HCT116 (cell line): ENCODE measurements around the gene ZNF625. TPM values are rescaled to one million over a fixed set of nuclear protein-coding genes. Genes with fewer than 3 reads are reported as not detected.

Experiments
- ATAC-seq: fragments of 200-7000 bp; cut with Tn5 transposase; 2 replicates; pipeline ENCODE4 v1.9.1; 2020; ENCODE audit warnings: mild to moderate bottlenecking, moderate library complexity
- BruUV-seq: library from RNA; stranded (reverse); fragments of 400-500 nt; replicated peaks from 2 replicates; lab custom pipeline; 2021; lab: Mats Ljungman, UMichigan
- CTCF ChIA-PET: fragments of 300-600 bp; sonication (Branson Sonifier 250); formaldehyde crosslinking; loops from one replicate; lab custom pipeline; 2021; ENCODE audit warnings: antibody characterized with exemption; lab: Charles Lee
- POLR2A ChIA-PET: fragments of 300-600, 350-600 bp; sonication (Branson Sonifier 250); formaldehyde crosslinking; loops from one replicate; lab custom pipeline; 2021; ENCODE audit warnings: antibody characterized with exemption; lab: Charles Lee
- RAD21 ChIA-PET, 2 experiments: fragments of 300-600 bp; sonication (Branson Sonifier 250); formaldehyde crosslinking; loops; one replicate each; lab custom pipeline; 2023; ENCODE audit warnings: low total read pairs in 2 of 2; ENCODE audit not compliant: uncharacterized antibody in 2 of 2, unreplicated experiment in 2 of 2, low non-redundant PET in 1 of 2; lab: Charles Lee
- DNase-seq: peaks from one replicate; pipeline ENCODE4 v3.0.0-alpha.2; 2010; ENCODE audit warnings: low read depth, low spot score
- H2AFZ ChIP-seq: fragments of 200-600 bp; shearing (Covaris generic), sonication (generic); 2 replicates; pipeline ENCODE4 v1.6.1; 2017; ENCODE audit warnings: low read depth, mixed run types, mixed read lengths, antibody characterized with exemption, low read length; ENCODE audit not compliant: poor library complexity, severe bottlenecking
- H3K27ac ChIP-seq: 2 replicates; pipeline ENCODE4 v1.5.1; 2012; ENCODE audit warnings: low read depth, low read length
- H3K27me3 ChIP-seq: fragments of 200-600 bp; sonication (generic); 2 replicates; pipeline ENCODE4 v1.6.1; 2016; ENCODE audit warnings: mixed run types, low read length, mixed read lengths; ENCODE audit not compliant: insufficient read depth
- H3K36me3 ChIP-seq, 2 experiments: fragments of 200-500 bp in 1 of 2; fragments of 200-600 bp in 1 of 2; sonication (Bioruptor generic) in 1 of 2; sonication (generic) in 1 of 2; 2 replicates each; pipeline versions ENCODE4 v1.5.1 to v1.6.1; 2014 to 2016; ENCODE audit warnings: low read length in 2 of 2, inconsistent platforms in 1 of 2, mixed read lengths in 1 of 2, mixed run types in 1 of 2; ENCODE audit not compliant: insufficient read depth in 2 of 2, control insufficient read depth in 1 of 2
- H3K4me1 ChIP-seq, 2 experiments: fragments of 200-600 bp in 1 of 2; sonication (generic) in 1 of 2; 2 replicates each; pipeline versions ENCODE4 v1.5.1 to v1.6.1; 2012 to 2017; ENCODE audit warnings: low read length in 2 of 2, inconsistent platforms in 1 of 2, mild to moderate bottlenecking in 1 of 2, mixed read lengths in 1 of 2, mixed run types in 1 of 2, moderate library complexity in 1 of 2; ENCODE audit not compliant: insufficient read depth in 2 of 2, control insufficient read depth in 1 of 2
- H3K4me2 ChIP-seq: fragments of 200-600 bp; sonication (generic); 2 replicates; pipeline ENCODE4 v1.6.1; 2017; ENCODE audit warnings: mixed run types, low read length, mixed read lengths
- H3K4me3 ChIP-seq, 2 experiments: fragments of 200-600 bp in 1 of 2; sonication (generic) in 1 of 2; replicated peaks in 1 of 2; 2 replicates each; pipeline ENCODE4 v1.5.1; 2011 to 2016; ENCODE audit warnings: low read length in 2 of 2, control low read depth in 1 of 2, low read depth in 1 of 2, mild to moderate bottlenecking in 1 of 2, mixed read lengths in 1 of 2, mixed run types in 1 of 2
- H3K79me2 ChIP-seq: fragments of 200-600 bp; sonication (generic); 2 replicates; pipeline ENCODE4 v1.6.1; 2017; ENCODE audit warnings: mild to moderate bottlenecking, mixed run types, low read length, moderate library complexity, mixed read lengths; ENCODE audit not compliant: insufficient read depth
- H3K9ac ChIP-seq: fragments of 200-600 bp; sonication (generic); 2 replicates; pipeline ENCODE4 v1.6.1; 2016; ENCODE audit warnings: low read length, mixed read lengths
- H3K9me2 ChIP-seq: fragments of 200-600 bp; sonication (generic), shearing (Covaris generic); 2 replicates; pipeline ENCODE4 v1.6.1; 2017; ENCODE audit warnings: mixed run types, mild to moderate bottlenecking, moderate library complexity; ENCODE audit not compliant: insufficient read depth
- H3K9me3 ChIP-seq, 2 experiments: fragments of 200-500 bp in 1 of 2; fragments of 200-600 bp in 1 of 2; sonication (Bioruptor generic) in 1 of 2; sonication (generic) in 1 of 2; 2 replicates each; pipeline ENCODE4 v1.6.1; 2014 to 2017; ENCODE audit warnings: low read length in 2 of 2, mixed read lengths in 2 of 2, inconsistent platforms in 1 of 2, low read depth in 1 of 2, mild to moderate bottlenecking in 1 of 2, mixed run types in 1 of 2, moderate library complexity in 1 of 2; ENCODE audit not compliant: control insufficient read depth in 1 of 2, insufficient read depth in 1 of 2
- H4K20me1 ChIP-seq: fragments of 200-600 bp; sonication (generic), shearing (Covaris generic); 2 replicates; pipeline ENCODE4 v1.6.1; 2017; ENCODE audit warnings: mixed run types, mild to moderate bottlenecking, moderate library complexity; ENCODE audit not compliant: insufficient read depth
- EZH2 ChIP-seq: fragments of 200-600 bp; sonication (generic); IDR thresholded peaks from 2 replicates; pipeline ENCODE4 v1.6.1; 2017; ENCODE audit warnings: antibody characterized with exemption, mixed run types
- FOSL1 ChIP-seq: IDR thresholded peaks from 2 replicates; pipeline ENCODE4 v1.6.1; 2012; ENCODE audit warnings: low read depth
- POLR2A ChIP-seq: IDR thresholded peaks from 2 replicates; pipeline ENCODE4 v1.7.0; 2011; ENCODE audit warnings: borderline replicate concordance; ENCODE audit not compliant: insufficient read depth, insufficient read length; ENCODE audit errors: extremely low read depth
- POLR2AphosphoS5 ChIP-seq: IDR thresholded peaks from 2 replicates; pipeline ENCODE4 v1.6.1; 2011; ENCODE audit warnings: mild to moderate bottlenecking, low read depth, low read length, moderate library complexity
- ZNF274 ChIP-seq: fragments of 200-500 bp; sonication (Bioruptor generic); IDR thresholded peaks from 2 replicates; pipeline ENCODE4 v1.6.1; 2014; ENCODE audit warnings: mild to moderate bottlenecking, low read depth, low read length, inconsistent platforms
- intact Hi-C: fragments of 100-400 bp; cut with micrococcal nuclease; formaldehyde crosslinking; loops from 2 replicates; pipeline ENCODE4 v1.10.0; 2022
- total RNA-seq: library from RNA; stranded (reverse); gene quantifications from one replicate; pipeline ENCODE4 v1.2.1, GENCODE V29; 2021; ENCODE audit not compliant: unreplicated experiment
- TF ChIP-seq, protein P1 (sequence below), 3 experiments: fragments of 200-600 bp in 1 of 3; sonication (generic) in 1 of 3; IDR thresholded peaks in 2 of 3; conservative IDR thresholded peaks in 1 of 3; 2 replicates each; pipeline ENCODE4 v1.5.1; 2012 to 2017; ENCODE audit warnings: low read depth in 2 of 3, low read length in 2 of 3, antibody characterized with exemption in 1 of 3, borderline replicate concordance in 1 of 3, control low read depth in 1 of 3, mild to moderate bottlenecking in 1 of 3, mixed read lengths in 1 of 3, mixed run types in 1 of 3, moderate library complexity in 1 of 3; ENCODE audit not compliant: insufficient read depth in 1 of 3

Gene ZNF625
- total RNA-seq, 1 experiment from 2014 or later, result not detected

- Histone ChIP-seq H4K20me1 (no peaks in the 10 kb centered on the region), H3K4me3 (no peak overlapping the region), H3K27me3 (no peaks in the 10 kb centered on the region), H3K36me3 (no peaks in the 10 kb centered on the region), H3K27ac (no peak overlapping the region), H3K4me1 (no peaks in the 10 kb centered on the region), H3K9me3 (peaks cover 13 to 15% of the 10 kb centered on the region in 2 experiments; a peak in 2 of 4 replicates), H3K9me2 (no peaks in the 10 kb centered on the region), H3K9ac (no peak overlapping the region), H2AFZ (no peak overlapping the region)
- DNase-seq, result no peak
- intact Hi-C loops, result no loop called here
- ChIA-PET CTCF (no interaction called here), RAD21 (no interaction called here), POLR2A (no interaction called here)
- ATAC-seq, result no peak
- no peak for TF ChIP-seq FOSL1
- TF ChIP-seq, protein P1, sequence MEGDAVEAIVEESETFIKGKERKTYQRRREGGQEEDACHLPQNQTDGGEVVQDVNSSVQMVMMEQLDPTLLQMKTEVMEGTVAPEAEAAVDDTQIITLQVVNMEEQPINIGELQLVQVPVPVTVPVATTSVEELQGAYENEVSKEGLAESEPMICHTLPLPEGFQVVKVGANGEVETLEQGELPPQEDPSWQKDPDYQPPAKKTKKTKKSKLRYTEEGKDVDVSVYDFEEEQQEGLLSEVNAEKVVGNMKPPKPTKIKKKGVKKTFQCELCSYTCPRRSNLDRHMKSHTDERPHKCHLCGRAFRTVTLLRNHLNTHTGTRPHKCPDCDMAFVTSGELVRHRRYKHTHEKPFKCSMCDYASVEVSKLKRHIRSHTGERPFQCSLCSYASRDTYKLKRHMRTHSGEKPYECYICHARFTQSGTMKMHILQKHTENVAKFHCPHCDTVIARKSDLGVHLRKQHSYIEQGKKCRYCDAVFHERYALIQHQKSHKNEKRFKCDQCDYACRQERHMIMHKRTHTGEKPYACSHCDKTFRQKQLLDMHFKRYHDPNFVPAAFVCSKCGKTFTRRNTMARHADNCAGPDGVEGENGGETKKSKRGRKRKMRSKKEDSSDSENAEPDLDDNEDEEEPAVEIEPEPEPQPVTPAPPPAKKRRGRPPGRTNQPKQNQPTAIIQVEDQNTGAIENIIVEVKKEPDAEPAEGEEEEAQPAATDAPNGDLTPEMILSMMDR (IDR thresholded peaks at IDR 0.05 in 2 of 3, conservative IDR thresholded peaks at IDR 0.05 in 1 of 3; ENCODE audit: borderline replicate concordance in 1 of 3, insufficient read depth in 1 of 3, low read depth in 2 of 3, low read length in 2 of 3), result no peak
- TF ChIP-seq, all 23 proteins: peak for 0
- no peak overlapping the region for H3K4me2 ChIP-seq
- no peaks in the 10 kb centered on the region for H3K79me2 ChIP-seq
- no TSS peak for BruUV-seq
Observed at GRCh38 chr19:12199757-12200419, 43.4 kb upstream of the ZNF625 start.

- H2AFZ ChIP-seq, result no peak overlapping the region
- TF ChIP-seq ZNF274 (no peak), EZH2 (no peak), POLR2A (no peak), POLR2AphosphoS5 (no peak)
- TF ChIP-seq, protein P1 (IDR thresholded peaks at IDR 0.05 in 2 of 3, conservative IDR thresholded peaks at IDR 0.05 in 1 of 3; ENCODE audit: borderline replicate concordance in 1 of 3, insufficient read depth in 1 of 3, low read depth in 2 of 3, low read length in 2 of 3), result no peak
- no peak overlapping the region for H3K4me2 ChIP-seq
- ATAC-seq (no peak), DNase-seq (no peak)
- no peaks in the 10 kb centered on the region for H3K79me2 ChIP-seq
- intact Hi-C loops, result no loop called here
- H3K9me2 ChIP-seq, result no peaks in the 10 kb centered on the region
- ChIA-PET POLR2A (no interaction called here), CTCF (no interaction called here), RAD21 (no interaction called here)
- H3K4me1 ChIP-seq, result no peaks in the 10 kb centered on the region
- H3K9ac ChIP-seq, result no peak overlapping the region
- BruUV-seq, result no TSS peak
- no peak overlapping the region for H3K27ac ChIP-seq
- peaks cover 16 to 22% of the 10 kb centered on the region in 2 experiments; a peak in 2 of 4 replicates for H3K9me3 ChIP-seq
- H3K27me3 ChIP-seq, result no peaks in the 10 kb centered on the region
- H3K4me3 ChIP-seq, result no peak overlapping the region
- H4K20me1 ChIP-seq, result no peaks in the 10 kb centered on the region
- no peaks in the 10 kb centered on the region for H3K36me3 ChIP-seq
Observed at GRCh38 chr19:12198136-12198535, 41.6 kb upstream of the ZNF625 start.
